NCI-H226 (cell line): ENCODE measurements around the gene QSOX2.

ENCODE experiments used
- DNase-seq: peaks from one replicate; pipeline ENCODE4 v3.0.0-alpha.2; 2015

Gene QSOX2

DNA sequence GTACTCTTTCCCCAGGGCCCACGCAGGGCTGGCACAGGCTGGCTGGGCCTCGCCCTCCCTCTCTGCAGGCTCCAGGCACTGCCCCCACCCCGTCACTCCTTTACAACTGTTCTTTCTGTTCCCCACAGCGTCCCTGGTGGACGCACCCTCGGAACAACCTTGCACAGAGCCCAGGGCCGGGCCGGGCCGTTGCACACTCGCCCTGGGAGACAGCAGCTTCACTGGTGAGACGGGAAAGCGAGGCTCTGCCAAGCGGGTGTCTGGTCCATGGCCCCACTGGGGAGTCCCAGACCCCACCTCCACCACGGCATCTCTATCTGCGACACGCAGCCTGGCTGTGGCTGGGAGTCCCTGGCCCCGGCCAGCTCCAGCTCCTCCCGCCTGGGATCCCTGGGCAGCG lies 18.4 kb upstream of the QSOX2 start:
- DNase-seq = no peak

DNA sequence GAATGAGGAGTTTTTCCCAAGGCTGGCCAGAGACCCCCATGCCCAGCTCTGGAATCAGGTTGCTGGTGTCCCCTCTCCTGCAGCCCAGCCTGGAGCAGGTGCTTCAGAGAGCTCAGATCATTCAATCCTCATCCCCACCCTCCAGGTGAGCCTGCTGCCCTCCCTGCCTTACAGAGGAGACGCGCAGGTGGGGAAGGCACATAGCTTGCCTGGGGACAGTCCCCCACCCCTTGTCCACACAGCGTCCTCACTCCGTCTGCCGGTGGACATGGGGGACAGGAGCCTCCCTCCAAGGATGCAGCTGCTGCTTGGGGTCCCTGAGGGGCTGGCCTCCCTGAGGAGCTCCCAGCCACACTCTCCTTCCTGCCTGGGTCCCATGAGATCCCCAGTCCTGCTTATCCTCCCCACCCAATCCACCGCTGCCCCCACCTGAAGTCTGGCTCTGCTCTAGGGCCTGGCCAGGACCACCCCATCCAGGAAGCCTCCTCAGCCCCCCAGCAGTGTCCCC lies 17.1 kb upstream of the QSOX2 start:
- DNase-seq = no peak

DNA sequence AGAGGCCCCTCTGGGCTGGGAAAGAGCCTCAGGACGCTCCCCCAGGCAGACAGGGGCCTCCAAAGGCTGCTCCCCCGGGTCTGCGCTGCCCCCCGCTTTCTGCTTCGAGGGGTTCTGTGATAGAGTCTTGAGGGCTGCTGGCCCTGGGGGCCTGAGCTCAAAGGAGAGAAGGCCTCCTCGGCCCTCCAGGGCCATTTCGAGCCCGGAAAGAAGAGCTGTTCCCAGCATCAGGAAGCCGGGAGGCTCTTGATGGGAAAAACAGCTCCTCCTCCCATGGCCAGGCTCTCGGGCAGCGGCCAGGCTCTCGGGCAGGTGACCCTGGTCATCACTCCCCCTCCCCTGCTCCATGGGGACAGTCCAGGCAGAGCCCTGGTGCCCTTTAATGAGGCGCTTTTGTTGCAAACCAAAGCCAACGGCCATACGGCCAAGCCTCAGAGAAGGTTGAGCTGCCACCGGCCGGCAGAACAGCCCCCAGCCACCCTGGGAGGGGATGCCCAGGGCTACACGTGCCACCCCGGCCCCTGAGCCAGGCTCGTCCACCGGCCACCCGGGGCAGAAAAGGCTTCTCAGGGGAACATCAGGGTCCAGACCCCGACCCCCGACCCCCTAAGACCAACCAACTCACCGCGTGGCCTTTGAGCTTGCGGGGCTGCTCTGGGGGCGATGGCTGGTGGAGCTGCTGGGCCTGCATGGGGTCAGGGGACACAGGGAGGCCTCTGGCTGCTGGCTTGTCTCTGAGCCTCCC lies 16.2 kb upstream of the QSOX2 start:
- no peak for DNase-seq

DNA sequence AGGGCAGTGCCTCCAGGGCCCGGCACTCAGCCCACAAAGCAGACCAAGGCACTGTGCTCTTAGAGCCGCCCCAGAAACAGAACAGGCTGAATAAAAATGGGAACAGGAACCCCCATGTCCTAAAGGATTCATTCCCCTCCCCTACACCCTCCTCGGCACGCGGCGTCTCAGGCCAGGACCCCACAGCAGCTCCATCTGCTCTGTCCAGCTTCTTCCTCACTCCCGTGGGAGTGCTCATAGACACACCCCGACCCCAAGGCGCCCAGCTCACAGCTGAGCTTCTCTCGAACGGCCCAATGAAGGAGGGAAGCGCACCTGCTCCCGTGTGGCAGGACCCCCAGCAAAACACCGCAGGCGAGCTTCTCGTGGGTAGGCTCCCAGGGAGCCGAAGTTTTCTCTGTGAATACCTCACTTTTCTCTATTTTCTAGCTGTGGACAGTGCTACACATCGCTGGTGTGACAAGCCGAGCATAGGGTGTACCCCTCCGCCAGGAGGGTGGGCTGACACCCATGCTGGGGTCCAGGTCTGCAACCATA lies 15.4 kb upstream of the QSOX2 start:
- no peak for DNase-seq

DNA sequence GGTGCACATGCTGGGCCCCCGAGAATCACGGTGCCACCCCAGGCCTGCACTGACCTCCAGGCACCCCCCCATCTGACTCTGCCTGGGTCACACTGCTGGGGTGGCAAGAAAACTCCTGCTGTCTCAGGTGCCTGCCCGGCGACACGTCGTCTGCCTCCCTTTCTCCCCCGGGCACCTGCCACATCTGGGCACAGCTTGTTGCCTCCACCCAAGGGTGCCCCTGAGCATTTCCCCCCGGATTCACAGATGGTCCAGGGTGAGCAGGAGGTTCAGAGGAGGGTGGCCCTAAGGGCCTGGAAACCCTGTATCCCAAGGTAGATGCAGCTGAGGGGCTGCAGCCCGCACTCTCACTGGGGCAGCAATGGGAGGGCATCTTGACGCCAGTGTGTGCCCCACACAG lies 14.9 kb upstream of the QSOX2 start:
- DNase-seq = no peak

DNA sequence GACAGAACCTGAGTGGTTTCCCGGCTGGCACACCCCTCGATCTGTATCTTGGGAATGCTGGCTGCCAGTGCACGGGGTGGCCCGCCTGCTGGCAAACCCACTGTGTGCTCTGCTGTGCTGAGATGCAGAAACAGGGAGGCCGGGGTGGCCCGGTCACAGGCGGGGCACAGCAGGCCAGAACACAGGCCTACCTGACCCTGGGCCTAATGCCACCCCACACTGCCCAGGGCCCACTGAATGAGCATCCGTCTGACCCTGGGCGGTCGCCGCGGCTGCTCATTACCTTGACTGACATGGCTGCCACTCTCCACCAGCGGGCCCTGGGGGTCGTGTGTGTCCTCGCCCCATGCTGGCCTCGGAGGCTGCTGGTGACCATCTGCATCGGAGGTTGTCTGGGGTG lies 14.2 kb upstream of the QSOX2 start:
- DNase-seq = no peak

DNA sequence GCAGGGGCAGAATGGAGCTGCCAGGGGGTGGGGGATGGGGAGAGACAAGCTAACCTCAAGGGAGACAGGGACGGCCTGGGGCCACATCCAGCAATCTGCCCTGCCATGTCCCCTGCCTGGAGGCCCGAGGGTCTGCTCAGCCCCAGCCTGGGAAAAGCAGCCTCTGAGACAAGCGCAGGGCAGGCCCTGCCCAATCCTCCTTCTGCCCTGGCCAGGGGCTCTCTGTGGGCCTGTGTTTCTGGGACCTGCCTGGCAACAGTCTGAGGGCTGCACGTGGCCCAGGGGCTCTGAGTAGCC lies 13.9 kb upstream of the QSOX2 start:
- no peak for DNase-seq

DNA sequence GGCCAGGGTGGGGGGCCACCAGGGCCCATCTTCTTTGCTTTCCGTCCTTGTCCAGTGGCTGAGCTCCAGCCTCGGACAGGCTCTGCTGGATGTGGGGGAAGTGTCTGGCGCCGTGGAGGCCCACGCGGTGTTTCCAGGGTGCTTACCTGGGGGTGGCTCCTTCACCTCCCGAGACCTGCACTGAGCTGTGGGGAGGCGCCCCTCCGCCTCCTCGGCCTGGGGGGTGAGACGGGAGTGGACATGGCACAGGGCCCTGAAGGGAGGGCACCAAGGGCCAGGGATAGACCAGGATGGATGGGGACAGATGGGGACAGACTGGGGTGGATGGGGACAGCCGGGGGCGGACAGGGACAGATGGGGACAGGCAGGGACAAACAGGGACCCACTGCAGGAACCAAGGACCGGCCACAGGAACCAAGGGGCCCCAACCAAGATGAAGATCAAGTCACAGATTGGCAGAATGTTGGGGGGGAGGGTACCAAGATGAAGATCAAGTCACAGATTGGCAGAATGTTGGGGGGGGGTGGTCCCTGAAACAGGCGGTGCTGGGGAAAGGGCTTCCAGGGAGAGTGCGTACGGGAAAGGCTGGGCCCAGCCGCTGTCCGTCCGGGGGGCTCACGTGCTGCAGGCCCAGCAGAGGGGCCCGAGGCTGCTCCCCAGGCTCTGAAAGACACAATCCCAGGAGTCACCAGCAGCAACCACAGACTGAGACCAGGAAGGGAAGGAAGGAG lies 13.3 kb upstream of the QSOX2 start:
- DNase-seq = no peak

DNA sequence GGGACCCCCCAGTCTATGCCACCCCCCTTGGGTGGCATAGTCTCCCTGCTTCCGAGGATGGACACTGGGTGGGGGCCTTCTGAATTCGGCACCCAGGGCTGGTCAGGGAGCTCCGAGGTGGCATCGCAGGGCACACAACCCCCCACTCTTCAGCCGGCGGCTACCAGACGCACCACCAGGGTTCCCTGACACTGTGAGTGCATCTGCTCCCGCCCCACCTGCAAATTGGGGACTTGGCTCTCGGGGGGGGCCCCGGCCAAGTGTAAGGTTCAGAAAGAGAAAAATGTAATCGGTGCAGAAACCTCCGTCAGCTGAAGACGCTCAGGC lies 12.7 kb upstream of the QSOX2 start:
- no peak for DNase-seq

DNA sequence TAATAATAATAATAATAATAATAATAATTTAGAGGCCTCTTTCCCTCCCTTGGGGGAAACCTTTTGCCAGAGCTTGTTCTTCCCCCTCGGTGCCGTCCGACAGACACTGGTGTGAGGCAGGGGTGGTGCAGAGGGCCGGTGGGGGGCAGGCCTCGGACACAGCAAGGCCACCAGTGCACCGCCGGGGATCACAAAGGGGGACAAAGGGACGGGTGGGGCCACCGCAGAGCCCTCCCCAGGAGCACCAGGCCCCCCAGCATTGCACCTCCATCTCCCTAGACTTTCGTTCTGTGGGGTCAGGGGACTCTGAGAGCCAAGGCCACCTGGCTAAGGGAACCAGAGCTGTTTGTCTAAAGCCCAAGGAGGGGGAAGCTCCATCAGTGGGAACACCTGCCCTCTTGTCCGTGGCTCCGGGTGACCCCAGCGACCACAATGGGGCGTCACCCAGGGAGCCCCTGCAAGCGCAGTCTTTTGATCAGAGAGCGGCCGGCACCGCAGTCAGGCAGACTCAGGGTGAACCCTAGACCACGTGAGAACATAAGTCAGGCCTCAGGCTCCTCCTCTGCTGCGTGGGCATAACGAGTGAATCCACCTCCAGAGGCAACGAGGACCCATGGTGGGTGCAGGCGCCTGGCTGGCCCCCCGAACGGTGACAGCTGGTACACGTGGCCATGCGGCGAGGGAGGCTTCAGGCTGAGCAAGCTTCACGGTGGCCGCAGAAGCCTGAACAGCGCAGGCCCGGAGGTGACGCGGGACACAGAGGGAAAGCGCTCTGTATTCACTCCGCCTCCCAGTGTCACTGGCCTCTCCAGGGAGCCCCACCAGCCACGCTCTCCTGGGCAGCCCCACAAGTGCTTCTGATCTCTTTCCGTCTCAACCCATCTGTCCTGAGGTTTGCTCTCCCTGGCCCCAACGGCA lies 12.0 kb upstream of the QSOX2 start:
- no peak for DNase-seq

DNA sequence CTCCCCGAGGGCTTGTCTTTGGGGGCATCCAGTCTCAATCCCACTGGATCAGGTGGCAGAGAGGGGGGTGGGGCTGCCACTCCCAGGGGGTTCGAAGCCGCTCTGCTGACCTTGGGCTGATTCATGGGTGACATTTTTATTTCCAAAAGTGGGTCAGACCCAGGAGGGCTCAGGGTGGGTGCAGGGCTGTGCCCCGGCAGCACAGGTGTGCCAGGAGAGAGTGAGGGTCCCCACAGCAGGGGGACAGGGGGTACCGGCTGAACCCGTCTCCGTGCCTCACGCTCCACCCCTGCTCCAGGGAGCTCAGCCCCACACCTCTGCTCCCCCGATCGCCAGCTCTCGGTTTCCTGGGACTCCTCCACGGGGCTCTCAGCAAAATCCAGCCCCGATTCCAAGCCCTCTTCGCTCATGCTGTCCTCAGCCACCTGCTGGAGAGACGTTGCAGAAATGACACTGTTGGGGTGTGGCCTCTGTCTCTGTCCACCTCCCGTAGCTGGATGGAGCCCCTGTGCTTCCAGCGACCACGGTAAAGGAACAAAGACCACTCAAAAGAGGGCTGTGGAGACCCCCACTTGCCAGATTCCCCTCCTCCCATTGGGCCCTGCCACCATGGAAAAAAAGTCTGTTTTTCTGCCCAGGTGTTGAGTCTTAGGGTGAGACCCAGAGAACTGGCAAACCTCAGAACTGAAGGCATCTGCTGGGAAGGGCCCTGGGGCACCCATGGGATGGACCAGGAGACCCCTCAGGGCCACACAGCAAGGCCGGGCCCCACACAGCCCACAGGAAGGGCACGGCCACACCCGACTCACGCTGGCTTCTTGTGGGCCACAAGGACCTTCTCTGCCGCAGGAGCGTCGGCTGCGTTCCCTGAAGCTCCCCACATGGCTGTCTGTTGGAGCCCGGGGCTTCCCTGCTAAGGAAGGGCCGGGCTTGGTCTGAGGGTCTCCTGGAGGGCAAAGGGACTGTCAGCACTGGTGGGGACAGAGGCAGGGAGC lies 10.6 kb upstream of the QSOX2 start:
- no peak for DNase-seq

DNA sequence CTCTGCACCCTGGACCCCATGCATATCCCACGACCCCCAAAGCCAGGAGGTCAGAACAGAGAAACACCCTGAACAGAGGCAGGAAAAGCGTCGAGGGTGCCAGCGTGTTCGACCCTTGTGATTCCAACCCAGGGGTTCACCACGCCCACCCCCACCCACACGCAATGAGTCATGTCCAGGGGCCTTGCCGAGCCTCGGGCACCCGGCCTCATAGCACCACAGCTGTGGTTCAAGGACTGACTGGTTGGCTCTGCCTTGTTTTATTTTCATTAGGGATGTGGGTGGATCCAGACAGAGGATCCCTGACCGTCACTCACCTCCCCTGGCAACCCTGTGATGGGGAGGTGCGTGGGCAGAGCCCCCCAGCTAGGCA lies 9.5 kb upstream of the QSOX2 start:
- DNase-seq = peak; percentile 18

DNA sequence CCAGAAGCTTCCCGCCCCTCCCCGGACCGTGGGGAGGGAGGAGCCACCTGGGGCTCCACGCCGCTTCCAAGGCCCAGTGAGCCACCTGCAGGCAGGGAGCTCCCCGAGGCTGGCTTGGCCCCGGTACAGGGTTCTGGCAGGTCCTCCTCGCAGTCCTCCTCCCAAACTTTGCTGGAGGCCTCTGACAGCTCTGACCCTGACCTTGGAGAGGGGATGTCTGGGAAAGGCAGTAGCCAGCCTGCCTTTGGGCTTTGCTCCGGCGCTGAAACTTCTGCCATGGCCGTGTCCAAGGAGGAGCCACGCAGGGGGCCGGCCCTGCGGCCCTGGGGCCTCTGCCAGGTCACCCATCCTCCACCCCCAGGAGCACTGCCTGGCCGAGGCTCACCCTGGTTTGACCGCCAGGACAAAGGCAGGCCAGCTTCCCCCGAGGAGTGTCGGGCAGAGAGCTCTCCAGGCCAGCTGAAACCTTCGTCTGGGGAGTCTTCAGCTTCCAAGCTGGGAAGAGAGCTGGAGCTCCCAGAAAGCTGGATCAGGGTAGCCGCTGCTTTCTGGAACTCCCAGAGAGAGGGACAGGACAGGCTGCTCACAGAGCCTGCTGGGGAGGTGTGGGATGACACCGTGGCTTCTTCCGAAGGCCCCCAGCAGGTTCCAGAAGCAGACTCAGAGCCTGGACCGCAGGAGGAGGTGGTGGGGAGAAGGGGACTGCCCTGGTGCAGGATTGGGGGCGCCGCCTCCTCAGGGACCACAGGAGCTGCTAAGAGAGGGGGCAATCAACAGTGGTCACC lies 9.0 kb upstream of the QSOX2 start:
- no peak for DNase-seq

DNA sequence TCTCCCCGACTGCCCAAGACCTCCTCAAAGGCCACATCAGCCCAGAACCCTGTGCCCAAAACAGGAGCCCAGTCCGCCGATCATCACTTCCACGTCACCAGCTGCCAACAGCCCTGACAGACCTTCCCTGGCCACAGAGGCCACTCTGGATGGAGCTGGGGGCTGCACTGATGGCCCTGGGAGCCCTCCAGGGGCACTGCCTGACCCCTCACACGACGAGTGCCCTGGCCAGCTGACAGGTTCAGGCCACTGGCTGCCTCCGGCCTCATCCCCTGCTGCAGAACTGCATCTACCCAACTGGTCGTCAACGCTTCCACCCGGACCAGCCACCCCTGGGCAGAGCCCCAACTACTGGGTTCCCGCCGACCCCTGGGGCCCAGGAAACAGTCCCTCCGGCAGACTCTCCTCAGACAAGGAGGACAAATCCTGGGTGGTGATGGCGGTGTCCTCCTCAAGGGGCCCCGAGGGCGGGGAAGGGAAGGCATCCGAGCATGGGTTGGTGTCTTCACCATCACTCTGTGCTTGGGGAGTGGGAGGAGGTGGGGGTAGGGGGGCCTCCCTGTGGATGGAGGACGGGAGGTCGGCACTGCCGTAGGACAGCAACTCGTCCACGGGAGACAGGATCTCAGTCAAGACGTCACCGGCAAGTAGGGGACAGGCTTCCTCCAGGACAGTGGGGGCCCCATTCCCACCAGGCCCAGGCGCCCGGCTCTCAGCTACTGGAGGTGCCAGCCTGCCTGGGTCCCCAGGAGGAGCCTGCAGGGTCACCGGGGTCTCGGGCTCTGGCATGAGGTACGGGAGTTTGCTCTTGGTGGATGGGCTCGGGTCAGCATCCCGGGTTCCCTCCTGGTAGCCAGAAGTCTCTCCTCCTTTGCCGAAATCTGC lies 7.9 kb upstream of the QSOX2 start:
- no peak for DNase-seq

DNA sequence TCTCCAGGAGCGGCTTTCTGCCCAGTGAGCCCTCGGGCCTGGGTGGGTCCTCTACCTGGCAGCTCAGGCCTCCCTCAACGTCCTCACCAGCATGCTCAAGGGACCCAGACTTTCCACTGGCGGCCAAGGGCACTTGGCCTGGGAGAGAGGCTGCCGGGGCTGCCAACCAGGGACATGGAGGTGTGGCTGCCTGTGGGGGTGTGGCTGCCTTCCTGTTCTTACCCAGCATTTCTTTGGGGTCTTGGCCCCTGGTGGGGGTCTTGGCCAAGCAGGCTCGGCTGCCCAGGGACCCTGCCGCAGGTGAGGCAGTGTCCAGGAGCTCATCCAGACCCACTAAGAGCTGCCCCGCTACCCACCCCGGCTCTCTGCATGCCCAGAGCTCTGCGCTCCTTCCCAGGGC lies 7.2 kb upstream of the QSOX2 start:
- DNase-seq = no peak

DNA sequence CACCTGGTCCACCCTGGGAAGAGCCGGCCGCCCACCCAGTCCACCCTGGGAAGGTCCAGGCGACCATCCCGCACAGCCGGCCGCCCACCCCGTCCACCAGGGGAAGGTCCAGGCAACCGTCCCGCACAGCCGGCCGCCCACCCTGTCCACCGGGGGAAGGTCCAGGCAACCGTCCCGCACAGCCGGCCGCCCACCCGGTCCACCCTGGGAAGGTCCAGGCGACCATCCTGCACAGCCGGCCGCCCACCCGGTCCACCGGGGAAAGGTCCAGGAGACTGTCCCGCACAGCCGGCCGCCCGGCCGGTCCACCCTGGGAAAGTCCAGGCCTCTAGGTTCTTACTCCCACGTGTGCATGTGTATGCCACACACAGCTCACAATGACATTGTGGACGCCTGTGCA lies 6.7 kb upstream of the QSOX2 start:
- DNase-seq = no peak

DNA sequence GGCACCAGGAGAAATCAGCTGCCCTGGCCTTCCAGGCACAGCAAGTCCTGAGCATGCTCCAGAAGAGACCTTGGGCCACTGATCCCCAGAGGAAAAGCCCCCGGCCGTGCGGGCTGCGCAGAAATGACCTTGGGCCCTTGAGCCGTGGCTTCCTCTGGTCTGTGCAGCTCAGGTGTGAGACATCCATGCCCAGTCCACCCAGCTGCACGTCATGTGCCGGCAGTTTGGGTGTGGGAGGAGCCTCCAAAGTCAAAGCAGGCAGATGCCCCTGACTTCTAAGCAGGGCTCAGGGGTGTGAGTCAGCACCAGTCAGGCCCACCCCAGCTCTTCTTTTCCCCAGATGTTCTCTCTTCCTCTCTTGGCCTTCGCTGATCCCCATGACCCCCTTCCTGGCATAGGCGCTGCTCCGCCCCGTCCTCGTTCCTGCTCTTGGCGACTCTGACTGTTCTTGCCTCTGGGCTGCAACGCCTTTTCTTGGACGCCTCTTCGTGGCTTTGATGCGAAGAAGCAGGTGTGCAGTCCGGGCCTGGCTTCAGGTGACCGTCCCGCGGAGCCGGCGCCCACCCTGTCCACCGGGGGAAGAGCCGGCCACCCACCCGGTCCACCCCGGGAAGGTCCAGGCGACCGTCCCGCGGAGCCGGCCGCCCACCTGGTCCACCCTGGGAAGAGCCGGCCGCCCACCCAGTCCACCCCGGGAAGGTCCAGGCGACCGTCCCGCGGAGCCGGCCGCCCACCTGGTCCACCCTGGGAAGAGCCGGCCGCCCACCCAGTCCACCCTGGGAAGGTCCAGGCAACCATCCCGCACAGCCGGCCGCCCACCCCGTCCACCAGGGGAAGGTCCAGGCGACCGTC lies 5.9 kb upstream of the QSOX2 start:
- no peak for DNase-seq

DNA sequence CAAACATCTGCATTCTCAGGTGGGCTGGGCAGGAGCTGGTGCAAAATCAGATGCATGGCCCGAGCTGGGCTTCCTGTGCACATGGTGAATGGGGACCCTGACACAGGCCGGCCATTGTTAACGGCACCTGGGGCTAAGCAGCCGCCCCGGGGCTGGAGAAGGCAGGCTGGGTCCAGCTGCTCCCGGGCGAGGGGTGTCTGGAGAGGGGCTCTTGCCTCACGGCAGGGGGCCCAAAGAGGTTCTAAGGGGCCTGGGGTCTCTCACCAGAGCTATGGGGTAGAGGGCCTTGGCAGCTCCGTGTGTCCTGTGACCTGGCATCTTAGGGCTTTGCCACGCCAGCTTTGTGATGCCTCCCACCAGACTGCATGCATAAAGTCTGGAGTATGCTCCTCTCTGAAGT lies 5.1 kb upstream of the QSOX2 start:
- DNase-seq = no peak

DNA sequence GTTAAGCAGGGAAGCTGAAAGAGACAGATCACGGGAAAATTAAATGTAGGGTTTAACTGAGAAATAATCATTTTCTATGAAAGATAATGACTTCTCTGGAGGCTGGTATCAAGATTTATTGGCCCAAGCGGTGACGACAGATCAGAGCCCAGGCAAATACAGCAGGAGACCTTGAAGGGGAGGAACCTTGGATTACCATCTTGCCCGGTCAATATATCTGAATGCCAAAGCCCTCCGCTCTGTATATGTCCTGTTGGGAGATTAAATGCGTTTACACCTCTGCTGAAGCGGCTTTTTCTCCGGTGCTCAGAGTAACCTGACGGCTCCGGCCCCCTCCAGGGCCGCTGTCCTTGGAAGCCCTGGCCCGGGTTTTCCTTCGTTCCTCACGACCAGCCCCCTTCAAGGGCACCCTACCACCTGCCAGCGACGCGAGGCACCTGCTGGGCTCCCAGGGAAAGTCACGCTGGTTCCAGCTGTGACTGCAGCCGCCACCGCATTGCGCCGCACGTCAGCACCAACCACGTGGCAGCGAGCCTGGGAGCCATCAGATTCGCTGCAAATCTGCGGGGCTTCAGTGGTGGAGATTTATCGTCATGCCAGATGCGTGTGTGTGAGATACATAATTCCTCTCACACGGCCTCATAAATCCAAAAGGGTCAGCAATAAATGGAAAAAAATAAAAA lies 4.4 kb upstream of the QSOX2 start:
- DNase-seq = no peak
